ENCODE results near the gene TTC17. TPM values are rescaled to one million over a fixed set of nuclear protein-coding genes. Genes with fewer than 3 reads are reported as not detected.
"Not testable (repeated sequence)": the region's sequence is repeated elsewhere in the genome, so short reads cannot be mapped to it uniquely, and the experiment has no call there.

TTC17 gene
- total RNA-seq, 2 donors from 2014 or later: 105 to 126 TPM

DNA sequence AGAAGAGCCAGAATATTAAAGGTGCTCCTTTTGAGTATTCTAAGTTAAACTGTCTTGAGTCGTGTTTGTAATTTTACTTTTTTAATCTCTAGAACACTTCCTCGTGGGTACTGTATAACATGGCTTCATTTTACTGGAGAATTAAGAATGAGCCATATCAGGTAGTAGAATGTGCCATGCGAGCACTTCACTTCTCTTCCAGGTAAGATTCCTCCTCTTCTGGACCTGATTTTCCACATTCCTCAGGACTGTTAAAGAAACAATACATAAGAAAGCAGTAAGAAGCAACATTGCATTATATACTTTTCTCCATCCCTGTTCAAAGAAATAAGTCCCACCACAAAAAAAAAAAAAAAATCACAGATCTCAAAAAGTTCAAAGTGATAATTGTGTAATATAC, 37.9 kb downstream of the TTC17 start:
- H3K9me3 ChIP-seq: no peaks in the 10 kb centered on the region
- TF ChIP-seq, protein P1, sequence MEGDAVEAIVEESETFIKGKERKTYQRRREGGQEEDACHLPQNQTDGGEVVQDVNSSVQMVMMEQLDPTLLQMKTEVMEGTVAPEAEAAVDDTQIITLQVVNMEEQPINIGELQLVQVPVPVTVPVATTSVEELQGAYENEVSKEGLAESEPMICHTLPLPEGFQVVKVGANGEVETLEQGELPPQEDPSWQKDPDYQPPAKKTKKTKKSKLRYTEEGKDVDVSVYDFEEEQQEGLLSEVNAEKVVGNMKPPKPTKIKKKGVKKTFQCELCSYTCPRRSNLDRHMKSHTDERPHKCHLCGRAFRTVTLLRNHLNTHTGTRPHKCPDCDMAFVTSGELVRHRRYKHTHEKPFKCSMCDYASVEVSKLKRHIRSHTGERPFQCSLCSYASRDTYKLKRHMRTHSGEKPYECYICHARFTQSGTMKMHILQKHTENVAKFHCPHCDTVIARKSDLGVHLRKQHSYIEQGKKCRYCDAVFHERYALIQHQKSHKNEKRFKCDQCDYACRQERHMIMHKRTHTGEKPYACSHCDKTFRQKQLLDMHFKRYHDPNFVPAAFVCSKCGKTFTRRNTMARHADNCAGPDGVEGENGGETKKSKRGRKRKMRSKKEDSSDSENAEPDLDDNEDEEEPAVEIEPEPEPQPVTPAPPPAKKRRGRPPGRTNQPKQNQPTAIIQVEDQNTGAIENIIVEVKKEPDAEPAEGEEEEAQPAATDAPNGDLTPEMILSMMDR (IDR thresholded peaks at IDR 0.05): no peak
- DNase-seq (ENCODE audit: low spot score): no peak
- H3K36me3 ChIP-seq: peaks cover 45% of the 10 kb centered on the region
- no peaks in the 10 kb centered on the region for H3K27me3 ChIP-seq (replicated peaks; ENCODE audit: insufficient read depth)
- H3K4me1 ChIP-seq (ENCODE audit: control insufficient read depth in 1 of 2, low read depth in 2 of 2): no peaks in the 10 kb centered on the region
- no peak for ATAC-seq (ENCODE audit: insufficient number of reproducible peaks, low FRiP score, low read depth)
- no peak overlapping the region for H3K4me3 ChIP-seq
- H3K27ac ChIP-seq: no peak overlapping the region

GRCh38 chr11:43397251-43397650, 38.5 kb downstream of the TTC17 start:
- Histone ChIP-seq H3K4me1 (ENCODE audit: control insufficient read depth in 1 of 2, low read depth in 2 of 2) (no peaks in the 10 kb centered on the region), H3K27me3 (replicated peaks; ENCODE audit: insufficient read depth) (no peaks in the 10 kb centered on the region), H3K27ac (no peak overlapping the region), H3K36me3 (peaks cover 49% of the 10 kb centered on the region), H3K9me3 (no peaks in the 10 kb centered on the region), H3K4me3 (no peak overlapping the region)
- no peak for ATAC-seq (ENCODE audit: insufficient number of reproducible peaks, low FRiP score, low read depth)
- DNase-seq (ENCODE audit: low spot score): no peak
- TF ChIP-seq, protein P1 (IDR thresholded peaks at IDR 0.05): no peak

DNA sequence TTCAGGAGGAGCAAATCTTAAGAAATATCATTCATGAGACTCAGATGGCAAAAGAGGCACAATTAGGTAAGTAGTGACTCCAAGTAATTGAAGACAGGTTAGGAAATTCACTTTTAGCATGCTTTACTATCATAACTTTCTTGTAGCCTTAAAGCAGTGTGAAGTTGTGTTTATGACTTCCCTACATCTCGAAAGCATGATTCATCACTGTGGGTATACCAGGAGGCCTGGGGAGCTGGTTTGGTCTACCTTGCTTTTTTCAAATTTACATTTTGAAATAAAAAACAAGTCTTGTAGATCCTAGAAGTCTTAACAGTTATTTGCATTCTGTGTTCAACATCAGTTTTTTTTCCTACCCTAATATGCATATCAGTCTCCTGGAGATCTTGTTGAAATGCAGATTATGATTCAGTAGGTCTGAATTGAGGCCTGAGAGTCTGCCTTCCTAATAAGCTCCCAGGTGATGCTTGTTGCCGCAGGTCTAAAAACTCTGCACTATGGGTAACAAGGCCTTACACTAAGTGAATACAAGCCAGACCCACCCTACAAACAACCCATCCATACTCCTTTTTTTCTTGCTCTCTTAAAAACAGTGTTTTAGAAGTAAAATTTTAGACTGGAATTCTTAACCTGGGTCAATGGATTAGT, 41.4 kb downstream of the TTC17 start:
- peaks cover 52% of the 10 kb centered on the region for H3K36me3 ChIP-seq

DNA sequence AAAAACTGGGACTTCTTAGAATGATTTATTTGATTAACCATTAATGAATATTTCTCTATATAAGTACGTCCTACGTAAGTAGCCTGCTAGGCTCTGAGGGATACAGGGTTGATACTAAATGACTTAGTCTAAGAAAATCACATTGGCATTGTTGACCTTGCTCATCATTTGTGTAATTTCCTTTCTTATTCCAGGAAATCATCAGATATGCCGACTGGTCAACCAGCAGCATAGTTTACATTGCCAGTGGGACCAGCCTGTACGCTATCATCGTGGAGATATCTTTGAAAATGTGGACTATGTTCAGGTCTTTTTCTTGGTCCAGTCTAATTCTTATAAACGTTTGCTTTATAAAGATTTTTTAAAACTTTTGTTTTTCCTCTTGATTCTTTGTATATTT, 42.5 kb downstream of the TTC17 start:
- ATAC-seq (ENCODE audit: insufficient number of reproducible peaks, low FRiP score, low read depth): no peak
- no peak overlapping the region for H3K4me3 ChIP-seq
- peaks cover 62% of the 10 kb centered on the region for H3K36me3 ChIP-seq
- TF ChIP-seq, protein P1 (IDR thresholded peaks at IDR 0.05): no peak
- DNase-seq (ENCODE audit: low spot score): no peak
- H3K9me3 ChIP-seq: no peaks in the 10 kb centered on the region
- H3K4me1 ChIP-seq (ENCODE audit: control insufficient read depth in 1 of 2, low read depth in 2 of 2): no peaks in the 10 kb centered on the region
- H3K27ac ChIP-seq: no peak overlapping the region
- no peaks in the 10 kb centered on the region for H3K27me3 ChIP-seq (replicated peaks; ENCODE audit: insufficient read depth)

More for the DNA sequence above, 41.4 kb downstream of the TTC17 start:
- H3K4me1 ChIP-seq (ENCODE audit: control insufficient read depth in 1 of 2, low read depth in 2 of 2): no peaks in the 10 kb centered on the region
- H3K9me3 ChIP-seq: no peaks in the 10 kb centered on the region
- H3K27ac ChIP-seq: no peak overlapping the region
- TF ChIP-seq, protein P1 (IDR thresholded peaks at IDR 0.05): no peak
- H3K4me3 ChIP-seq: no peak overlapping the region
- no peak for ATAC-seq (ENCODE audit: insufficient number of reproducible peaks, low FRiP score, low read depth)
- no peaks in the 10 kb centered on the region for H3K27me3 ChIP-seq (replicated peaks; ENCODE audit: insufficient read depth)
- no peak for DNase-seq (ENCODE audit: low spot score)

GRCh38 chr11:43401811-43402210, 43.1 kb downstream of the TTC17 start:
- H3K4me3 ChIP-seq; DNase-seq (ENCODE audit: low spot score); H3K27me3 ChIP-seq (replicated peaks; ENCODE audit: insufficient read depth); H3K4me1 ChIP-seq (ENCODE audit: control insufficient read depth in 1 of 2, low read depth in 2 of 2); ATAC-seq (ENCODE audit: insufficient number of reproducible peaks, low FRiP score, low read depth); H3K9me3 ChIP-seq; H3K27ac ChIP-seq: not testable (repeated sequence)
- peaks cover 62% of the 10 kb centered on the region for H3K36me3 ChIP-seq
